ENCODE measurements around the gene HSD3B1.
"Not testable (repeated sequence)": the region's sequence is repeated elsewhere in the genome, so short reads cannot be mapped to it uniquely, and the experiment has no call there.

HSD3B1 gene

GRCh38 chr1:119492763-119493162 lies 14.2 kb upstream of the HSD3B1 start:
- DNase-seq: no peak

DNA sequence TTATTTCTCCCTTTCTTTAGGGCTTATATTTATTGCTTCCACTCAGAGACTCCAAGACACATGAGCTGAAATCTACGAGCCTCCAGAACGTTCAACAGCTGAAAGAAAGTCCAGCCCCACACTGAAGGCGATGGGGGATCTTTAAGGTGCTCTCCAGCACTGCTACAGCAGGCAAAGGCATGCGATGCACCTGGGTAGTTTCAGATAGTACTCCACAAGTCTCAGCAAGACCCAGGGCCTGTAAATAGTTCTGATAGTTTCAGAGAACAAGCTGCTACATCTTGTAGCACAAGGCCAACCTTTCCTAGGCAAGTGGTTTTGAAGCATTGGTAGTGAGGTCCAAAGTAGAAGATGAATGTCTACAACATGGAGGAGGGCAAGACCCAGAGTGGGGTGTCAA lies 2.2 kb upstream of the HSD3B1 start:
- DNase-seq: no peak

DNA sequence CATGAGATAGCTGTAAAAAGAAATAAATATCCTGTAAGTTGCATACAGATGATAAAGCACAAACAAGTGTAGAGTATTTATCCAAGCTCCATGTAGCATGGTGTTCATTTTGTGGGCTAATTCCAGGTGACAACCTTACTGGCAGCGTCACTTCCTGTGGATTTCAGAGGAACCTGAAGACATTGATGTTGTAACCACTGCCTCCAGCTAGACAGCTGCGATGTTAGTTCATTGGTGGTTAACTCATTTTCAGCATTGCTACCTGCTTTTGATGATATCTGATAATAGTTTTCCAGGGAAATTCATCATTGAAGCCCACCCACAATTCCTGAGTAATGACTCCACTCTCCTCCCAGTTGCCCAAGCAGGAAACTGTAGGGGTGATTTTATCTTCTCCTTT lies 3.0 kb downstream of the HSD3B1 start:
- DNase-seq: no peak

- no peak for DNase-seq
These were observed 8.2 kb downstream of the HSD3B1 start for GRCh38 chr1:119515221-119515620.

- DNase-seq: no peak
These were observed 9.2 kb downstream of the HSD3B1 start for GRCh38 chr1:119516247-119516646.

DNA sequence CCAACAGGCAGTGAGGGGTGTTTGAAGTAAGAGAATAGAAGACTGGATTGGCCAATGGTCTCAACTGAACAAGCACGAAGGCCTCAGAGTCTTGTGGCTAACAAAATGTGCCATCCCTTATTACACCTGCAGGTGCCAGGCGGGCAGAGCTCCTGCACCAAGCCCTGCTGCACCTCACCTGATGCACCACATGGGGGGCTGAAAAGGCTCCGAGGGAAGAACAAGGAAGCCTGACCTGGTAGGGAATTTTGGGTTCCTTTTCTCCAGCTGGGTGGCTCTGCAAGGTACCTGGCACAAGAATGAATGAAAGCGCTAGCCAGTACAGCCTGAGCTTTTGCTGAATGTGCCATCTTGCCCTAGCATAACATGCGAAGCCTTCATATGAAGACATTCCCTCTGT lies 9.7 kb downstream of the HSD3B1 start:
- DNase-seq: no peak

- DNase-seq: not testable (repeated sequence)
These were observed 10.7 kb downstream of the HSD3B1 start for GRCh38 chr1:119517667-119518066.

GRCh38 chr1:119531606-119532323 lies 24.8 kb downstream of the HSD3B1 start:
- DNase-seq: no peak

DNA sequence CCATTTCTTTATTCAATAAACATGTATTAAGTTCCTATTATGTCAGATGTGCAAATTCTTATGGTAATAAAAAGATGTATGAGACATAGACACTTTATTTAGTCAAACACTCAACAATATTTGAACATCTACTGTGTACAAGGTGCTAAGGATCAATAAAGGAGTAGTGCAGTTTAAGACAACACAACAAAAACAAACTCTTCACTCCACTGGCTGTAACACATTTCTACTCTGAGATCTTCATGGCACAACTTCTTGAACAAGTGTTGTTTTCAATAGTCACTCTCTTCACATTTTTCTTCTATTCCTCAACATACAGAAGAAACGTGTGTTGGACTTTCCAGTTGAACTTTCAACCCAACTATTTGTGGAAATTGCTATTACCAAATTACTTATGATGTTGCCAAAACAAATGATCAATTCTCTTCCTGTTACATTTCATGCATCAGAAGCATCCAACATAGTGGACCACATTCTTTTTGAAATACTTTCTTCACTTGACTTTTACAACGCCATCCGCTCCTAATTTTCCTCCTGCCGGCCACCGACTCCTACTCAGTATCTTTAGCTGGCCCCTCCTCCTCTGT lies 25.4 kb downstream of the HSD3B1 start:
- DNase-seq: no peak

DNA sequence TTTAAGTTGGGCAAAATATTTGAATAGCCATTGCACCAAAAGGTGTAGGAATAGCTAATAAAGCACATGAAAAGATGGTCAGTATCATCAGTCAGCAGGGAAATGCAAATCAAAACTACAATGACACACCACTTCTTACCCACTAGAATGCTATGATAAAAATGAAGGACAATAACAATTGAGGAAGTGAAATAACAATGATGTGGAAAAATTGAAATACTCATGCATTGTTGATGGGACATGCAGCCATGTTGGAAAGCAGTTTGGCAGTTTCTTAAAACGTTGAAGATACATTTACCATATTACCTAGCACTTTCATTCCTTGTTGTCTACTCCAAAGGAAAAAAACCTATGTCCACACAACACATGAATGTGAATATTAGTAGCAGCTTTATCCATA lies 28.4 kb downstream of the HSD3B1 start:
- DNase-seq: no peak

- DNase-seq: no peak
These were observed 31.0 kb downstream of the HSD3B1 start for GRCh38 chr1:119537966-119538365.

DNA sequence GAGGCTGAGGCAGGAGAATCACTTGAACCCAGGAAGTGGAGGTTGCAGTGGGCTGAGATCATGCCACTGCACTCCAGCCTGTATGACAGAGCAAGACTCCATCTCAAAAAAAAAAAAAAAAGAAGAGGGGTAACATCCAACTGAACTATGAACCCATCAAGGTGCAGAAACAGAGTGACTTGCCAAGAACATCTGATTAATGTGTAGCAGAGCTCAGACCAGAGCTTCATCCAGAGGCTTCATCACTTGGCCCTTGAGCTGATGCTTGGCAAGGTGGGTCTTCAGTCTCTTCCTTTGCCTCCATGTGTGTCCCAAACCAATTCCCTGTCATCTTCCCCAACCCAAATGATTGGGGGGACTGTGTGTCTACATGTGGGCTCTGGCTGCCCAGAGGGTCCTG lies 32.6 kb downstream of the HSD3B1 start:
- DNase-seq: no peak

DNA sequence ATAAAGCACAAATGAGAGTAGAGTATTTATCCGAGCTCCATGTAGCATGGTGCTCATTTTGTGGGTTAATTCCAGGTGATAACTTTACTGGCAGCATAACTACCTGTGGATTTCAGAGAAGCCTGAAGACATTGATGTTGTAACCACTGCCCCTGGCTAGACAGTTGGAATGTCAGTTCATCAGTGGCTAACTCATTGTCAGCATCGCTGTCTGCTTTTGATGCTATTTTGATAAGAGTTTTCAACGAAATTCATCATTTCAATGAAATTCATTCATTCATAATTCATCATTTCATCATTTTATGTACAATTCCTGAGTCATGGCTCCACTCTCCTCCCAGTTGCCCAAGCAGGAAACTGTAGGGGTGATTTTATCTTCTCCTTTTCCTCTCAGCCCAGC lies 34.4 kb downstream of the HSD3B1 start:
- no peak for DNase-seq

DNA sequence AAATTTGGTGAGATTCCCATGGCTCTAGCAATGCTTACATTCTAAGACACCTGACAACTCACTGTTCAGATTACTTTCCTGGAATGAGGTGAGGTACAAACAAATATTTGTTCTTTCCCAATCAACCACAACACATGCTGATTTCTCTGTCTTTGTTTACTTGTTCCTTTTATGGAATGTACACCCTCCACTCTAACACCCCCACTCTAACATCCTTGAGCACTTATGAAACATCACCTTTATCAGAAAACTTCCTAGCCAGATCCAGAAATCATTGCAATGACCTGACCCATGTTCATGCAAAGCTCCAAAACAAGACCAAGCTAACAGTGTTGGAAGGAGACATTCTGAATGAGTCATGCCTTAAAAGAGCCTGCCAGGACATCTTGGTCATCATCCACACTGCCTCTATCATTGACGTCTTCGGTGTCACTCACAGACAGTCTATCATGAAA lies 35.5 kb downstream of the HSD3B1 start:
- DNase-seq: no peak

GRCh38 chr1:119544165-119544762 lies 37.3 kb downstream of the HSD3B1 start:
- DNase-seq: no peak

GRCh38 chr1:119546641-119547040 lies 39.6 kb downstream of the HSD3B1 start:
- no peak for DNase-seq

DNA sequence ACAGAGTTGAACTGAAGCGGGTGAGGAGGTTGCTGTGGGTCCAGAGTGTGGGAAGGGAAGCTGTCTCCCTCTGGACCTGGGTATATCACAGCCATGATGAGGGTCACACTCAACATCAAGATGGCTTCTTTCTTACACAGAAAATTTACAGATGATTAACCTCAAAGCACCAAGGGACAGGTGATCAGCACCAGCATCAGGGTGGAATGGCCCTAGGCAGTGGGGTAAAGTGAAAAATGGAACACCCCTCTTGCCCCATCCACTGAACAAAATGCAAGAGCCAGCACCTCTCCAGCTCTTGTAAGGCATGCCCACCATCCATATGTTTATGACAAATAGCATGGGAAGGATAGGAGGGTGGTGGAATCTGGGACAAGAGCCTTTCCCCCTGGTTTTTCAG lies 40.3 kb downstream of the HSD3B1 start:
- DNase-seq: no peak

- DNase-seq: no peak
These were observed 40.8 kb downstream of the HSD3B1 start for GRCh38 chr1:119547805-119548204.

DNA sequence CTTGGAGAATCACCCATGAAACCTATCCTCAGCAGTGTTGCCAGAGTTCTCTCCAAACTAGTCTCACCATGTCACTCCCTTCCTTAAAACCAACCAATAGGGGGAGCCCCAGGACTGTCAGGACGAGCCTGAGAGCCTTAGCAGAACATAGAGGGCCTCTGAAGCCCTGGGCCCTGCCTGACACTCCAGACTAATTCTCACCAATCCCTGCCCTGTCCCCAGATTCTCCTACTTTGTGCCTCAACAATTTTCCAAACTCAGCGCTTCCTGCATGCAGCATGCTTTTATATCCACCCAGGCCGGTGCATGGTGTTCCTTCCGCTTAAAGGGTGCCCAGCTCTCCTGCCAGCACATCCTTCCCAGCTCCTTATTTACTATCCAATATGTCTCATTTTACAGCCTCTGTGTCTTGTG lies 42.7 kb downstream of the HSD3B1 start:
- DNase-seq: peak; percentile 53

DNA sequence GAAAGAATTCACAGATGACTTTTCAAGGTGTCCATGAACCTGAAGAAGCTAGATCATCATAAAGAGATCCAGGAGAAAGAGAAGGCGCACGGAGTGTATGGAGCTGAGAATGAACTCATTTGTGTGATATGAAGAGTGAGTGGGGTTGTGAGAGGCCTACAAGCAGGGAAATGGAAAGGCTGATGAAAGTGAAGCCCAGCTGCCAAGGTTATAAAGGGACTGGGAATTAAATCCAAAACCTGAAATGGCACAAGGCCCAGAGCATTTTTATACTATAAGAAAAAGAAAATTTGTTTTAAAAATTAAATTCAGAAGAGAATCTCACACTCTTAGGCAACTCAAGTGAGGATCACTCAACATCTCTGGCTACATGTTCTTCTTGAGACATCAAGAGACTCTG lies 43.4 kb downstream of the HSD3B1 start:
- DNase-seq: no peak

- no peak for DNase-seq
These were observed 44.2 kb downstream of the HSD3B1 start for GRCh38 chr1:119551218-119551617.

- DNase-seq: not testable (repeated sequence)
These were observed 45.6 kb downstream of the HSD3B1 start for GRCh38 chr1:119552656-119553055.

GRCh38 chr1:119553302-119554071 lies 46.5 kb downstream of the HSD3B1 start:
- DNase-seq: not testable (repeated sequence)

GRCh38 chr1:119554183-119554582 lies 47.2 kb downstream of the HSD3B1 start:
- peak; percentile 64 for DNase-seq
